Endodermal cell (in vitro differentiated cells): ENCODE measurements around the gene TARBP2. TPM values are rescaled to one million over a fixed set of nuclear protein-coding genes. Genes with fewer than 3 reads are reported as not detected.

Experiments
- DNase-seq: peaks from one replicate; pipeline ENCODE4 v3.0.0-alpha.2; 2017
- H3K27ac ChIP-seq: 2 replicates; pipeline ENCODE4 v1.5.1; 2013; ENCODE audit warnings: mild to moderate bottlenecking, low read depth, low read length, moderate library complexity
- H3K27me3 ChIP-seq: 2 replicates; pipeline ENCODE4 v1.6.1; 2013; ENCODE audit warnings: mild to moderate bottlenecking, low read length, moderate library complexity; ENCODE audit not compliant: insufficient read depth, control insufficient read depth, poor library complexity, severe bottlenecking
- H3K36me3 ChIP-seq: 2 replicates; pipeline ENCODE4 v1.7.0; 2013; ENCODE audit warnings: mild to moderate bottlenecking, low read length, moderate library complexity; ENCODE audit not compliant: control insufficient read depth, insufficient read depth
- H3K4me1 ChIP-seq: one replicate; pipeline ENCODE4 v1.7.0; 2013; ENCODE audit warnings: low read length; ENCODE audit not compliant: control insufficient read depth, insufficient read depth
- H3K4me3 ChIP-seq: 2 replicates; pipeline ENCODE4 v1.5.1; 2013; ENCODE audit warnings: mild to moderate bottlenecking, low read length, moderate library complexity
- H3K9ac ChIP-seq: 2 replicates; pipeline ENCODE4 v1.6.1; 2013; ENCODE audit warnings: mild to moderate bottlenecking, low read length, moderate library complexity; ENCODE audit not compliant: poor library complexity, severe bottlenecking; ENCODE audit errors: extremely low read depth
- H3K9me3 ChIP-seq: 2 replicates; pipeline ENCODE4 v1.6.1; 2013; ENCODE audit warnings: mild to moderate bottlenecking, low read length, moderate library complexity; ENCODE audit not compliant: control insufficient read depth
- H3K27ac Mint-ChIP-seq: 2 replicates; pipeline ENCODE4 v1.8.0; 2020; ENCODE audit warnings: mixed read lengths
- H3K27me3 Mint-ChIP-seq: 2 replicates; pipeline ENCODE4 v1.8.0; 2021; ENCODE audit warnings: mild to moderate bottlenecking, mixed read lengths; ENCODE audit not compliant: insufficient read depth
- H3K36me3 Mint-ChIP-seq: 2 replicates; pipeline ENCODE4 v1.8.0; 2020; ENCODE audit warnings: low read depth, mixed read lengths
- H3K4me1 Mint-ChIP-seq: 2 replicates; pipeline ENCODE4 v1.8.0; 2020; ENCODE audit warnings: mixed read lengths
- H3K4me3 Mint-ChIP-seq: 2 replicates; pipeline ENCODE4 v1.8.0; 2020; ENCODE audit warnings: mild to moderate bottlenecking, moderate library complexity, mixed read lengths
- H3K9me3 Mint-ChIP-seq: 2 replicates; pipeline ENCODE4 v1.8.0; 2020; ENCODE audit warnings: mild to moderate bottlenecking, mixed read lengths
- CTCF ChIP-seq: fragments of 200-600 bp; sonication (generic); conservative IDR thresholded peaks from 2 replicates; pipeline ENCODE4 v1.5.0; 2021; ENCODE audit warnings: antibody characterized with exemption, mild to moderate bottlenecking
- WGBS, 2 experiments: methylation state at CpG; one replicate each; pipeline versions ENCODE4 v1.1.5 to v1.1.7; 2013; ENCODE audit warnings: missing lambda C conversion rate in 2 of 2, mixed read lengths in 1 of 2; ENCODE audit not compliant: insufficient coverage in 1 of 2, insufficient read length in 1 of 2; 5-methylcytosine and 5-hydroxymethylcytosine counted together
- total RNA-seq, 2 donors: library from RNA; stranded (reverse); fragmentation: NEBNext Ultra II Directional in 1 of 2; extraction: Animal tissue kit (Norgen Biotek cat#: 25700) in 1 of 2; gene quantifications; 2 replicates in 1 of 2; 3 replicates in 1 of 2; pipeline ENCODE4 v1.2.1, GENCODE V29; 2021

Gene TARBP2
- total RNA-seq, 2 donors from 2014 or later: 48.4 to 60.3 TPM

DNA sequence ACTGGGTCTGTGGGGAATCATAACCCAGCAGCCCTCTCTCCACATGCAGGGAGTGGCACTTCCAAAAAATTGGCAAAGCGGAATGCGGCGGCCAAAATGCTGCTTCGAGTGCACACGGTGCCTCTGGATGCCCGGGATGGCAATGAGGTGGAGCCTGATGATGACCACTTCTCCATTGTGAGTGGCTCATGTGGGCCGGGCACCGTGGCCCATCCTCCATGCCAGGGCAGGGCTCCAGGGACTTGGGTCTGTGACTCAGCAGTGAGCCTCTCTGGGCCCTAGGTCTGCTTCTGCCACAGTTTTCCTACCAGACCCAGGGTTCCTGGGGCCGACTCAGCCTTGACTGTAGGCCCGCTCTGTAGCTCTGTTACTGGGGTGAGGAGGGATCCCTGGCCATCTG is 4.0 kb downstream of the TARBP2 start:
- peaks cover 7% of the 10 kb centered on the region for H3K4me1 ChIP-seq
- Mint-ChIP-seq H3K36me3 (peaks cover 29% of the 10 kb centered on the region), H3K4me3 (no peak overlapping the region), H3K9me3 (no peaks in the 10 kb centered on the region), H3K27me3 (no peaks in the 10 kb centered on the region), H3K4me1 (peaks cover 9% of the 10 kb centered on the region), H3K27ac (no peak overlapping the region)
- TF ChIP-seq CTCF: no peak
- H3K27ac ChIP-seq: no peak overlapping the region
- H3K9ac ChIP-seq: no peak overlapping the region
- peaks cover 36% of the 10 kb centered on the region for H3K36me3 ChIP-seq
- no peaks in the 10 kb centered on the region for H3K9me3 ChIP-seq
- H3K27me3 ChIP-seq: no peaks in the 10 kb centered on the region
- DNase-seq: no peak
- H3K4me3 ChIP-seq: no peak overlapping the region
- WGBS, 2 experiments: 94 to 96% methylated on average over 8 to 10 of the region's 10 CpGs

DNA sequence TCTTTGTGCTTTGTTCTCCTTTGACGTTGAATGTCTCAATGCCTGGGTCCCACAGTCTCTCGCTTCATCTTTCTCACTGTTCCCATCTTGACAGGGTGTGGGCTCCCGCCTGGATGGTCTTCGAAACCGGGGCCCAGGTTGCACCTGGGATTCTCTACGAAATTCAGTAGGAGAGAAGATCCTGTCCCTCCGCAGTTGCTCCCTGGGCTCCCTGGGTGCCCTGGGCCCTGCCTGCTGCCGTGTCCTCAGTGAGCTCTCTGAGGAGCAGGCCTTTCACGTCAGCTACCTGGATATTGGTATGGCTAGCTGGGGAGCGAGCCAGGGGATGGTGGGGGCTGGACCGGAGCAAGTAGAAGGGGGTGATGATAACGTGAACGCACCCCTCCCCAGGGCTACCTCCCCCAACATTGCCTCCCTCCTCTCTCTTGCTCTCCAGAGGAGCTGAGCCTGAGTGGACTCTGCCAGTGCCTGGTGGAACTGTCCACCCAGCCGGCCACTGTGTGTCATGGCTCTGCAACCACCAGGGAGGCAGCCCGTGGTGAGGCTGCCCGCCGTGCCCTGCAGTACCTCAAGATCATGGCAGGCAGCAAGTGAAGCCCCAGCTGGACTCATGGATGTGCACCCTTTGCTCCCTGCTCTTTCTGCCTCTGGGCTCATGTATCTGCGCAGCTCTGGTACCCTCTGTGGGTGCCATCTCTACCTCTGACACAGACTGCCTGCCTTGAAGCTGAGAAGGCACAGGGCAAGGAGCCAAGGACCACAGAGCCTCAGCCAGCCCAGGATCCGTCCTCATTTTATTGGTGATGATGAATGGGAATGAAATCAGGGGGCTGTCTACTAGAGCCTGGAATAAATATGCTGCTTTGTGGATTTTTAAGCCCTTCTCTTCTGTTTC is 4.7 kb downstream of the TARBP2 start:
- H3K4me3 Mint-ChIP-seq: no peak overlapping the region
- Histone ChIP-seq H3K4me1 (peaks cover 7% of the 10 kb centered on the region), H3K9me3 (no peaks in the 10 kb centered on the region), H3K27me3 (no peaks in the 10 kb centered on the region), H3K27ac (no peak overlapping the region), H3K36me3 (peaks cover 43% of the 10 kb centered on the region), H3K4me3 (no peak overlapping the region), H3K9ac (no peak overlapping the region)
- no peaks in the 10 kb centered on the region for H3K27me3 Mint-ChIP-seq
- peaks cover 29% of the 10 kb centered on the region for H3K36me3 Mint-ChIP-seq
- 90 to 92% methylated on average over 6 to 19 of the region's 19 CpGs for WGBS, 2 experiments
- H3K9me3 Mint-ChIP-seq: no peaks in the 10 kb centered on the region
- peaks cover 5% of the 10 kb centered on the region for H3K4me1 Mint-ChIP-seq
- DNase-seq: no peak
- TF ChIP-seq CTCF: no peak
- H3K27ac Mint-ChIP-seq: no peak overlapping the region

GRCh38 chr12:53506450-53506785 is 5.3 kb downstream of the TARBP2 start:
- no peak overlapping the region for H3K27ac Mint-ChIP-seq
- TF ChIP-seq CTCF: no peak
- no peaks in the 10 kb centered on the region for H3K9me3 Mint-ChIP-seq
- H3K4me1 ChIP-seq: peaks cover 7% of the 10 kb centered on the region
- H3K36me3 ChIP-seq: peaks cover 45% of the 10 kb centered on the region
- WGBS, 2 experiments: 66 to 84% methylated on average over 2 of the region's 2 CpGs
- no peak overlapping the region for H3K27ac ChIP-seq
- H3K4me1 Mint-ChIP-seq: peaks cover 5% of the 10 kb centered on the region
- H3K36me3 Mint-ChIP-seq: peaks cover 29% of the 10 kb centered on the region
- H3K4me3 ChIP-seq: no peak overlapping the region
- no peaks in the 10 kb centered on the region for H3K9me3 ChIP-seq
- no peaks in the 10 kb centered on the region for H3K27me3 Mint-ChIP-seq
- H3K9ac ChIP-seq: no peak overlapping the region
- no peaks in the 10 kb centered on the region for H3K27me3 ChIP-seq
- H3K4me3 Mint-ChIP-seq: no peak overlapping the region
- DNase-seq: no peak
